CMK (cell line): Measurements from ENCODE around the gene RSPRY1.

ENCODE experiments used
- DNase-seq: peaks from one replicate; pipeline ENCODE4 v3.0.0-alpha.2; 2010; ENCODE audit warnings: low read depth

RSPRY1 gene

GRCh38 chr16:57152096-57153093, 33.7 kb upstream of the RSPRY1 start:
- no peak for DNase-seq

DNA sequence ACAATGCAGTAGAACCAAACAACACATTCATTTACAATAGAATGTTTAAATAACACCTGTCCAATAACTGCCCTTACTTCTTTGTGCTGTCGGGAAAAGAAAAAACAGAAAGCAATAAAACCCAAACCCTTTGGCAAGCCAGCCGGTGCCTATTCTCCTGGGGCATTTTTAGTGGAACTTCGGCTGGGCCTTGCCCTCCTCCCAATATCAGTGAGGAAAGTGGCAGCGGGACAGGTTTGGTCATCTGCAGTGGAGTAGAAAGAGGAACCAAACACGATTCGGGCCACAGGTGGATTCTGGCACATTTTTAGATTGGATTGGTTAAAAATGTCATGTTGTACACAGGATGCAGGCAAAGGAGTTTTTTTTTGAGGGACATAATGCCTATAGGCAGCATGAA, 32.3 kb upstream of the RSPRY1 start:
- no peak for DNase-seq

DNA sequence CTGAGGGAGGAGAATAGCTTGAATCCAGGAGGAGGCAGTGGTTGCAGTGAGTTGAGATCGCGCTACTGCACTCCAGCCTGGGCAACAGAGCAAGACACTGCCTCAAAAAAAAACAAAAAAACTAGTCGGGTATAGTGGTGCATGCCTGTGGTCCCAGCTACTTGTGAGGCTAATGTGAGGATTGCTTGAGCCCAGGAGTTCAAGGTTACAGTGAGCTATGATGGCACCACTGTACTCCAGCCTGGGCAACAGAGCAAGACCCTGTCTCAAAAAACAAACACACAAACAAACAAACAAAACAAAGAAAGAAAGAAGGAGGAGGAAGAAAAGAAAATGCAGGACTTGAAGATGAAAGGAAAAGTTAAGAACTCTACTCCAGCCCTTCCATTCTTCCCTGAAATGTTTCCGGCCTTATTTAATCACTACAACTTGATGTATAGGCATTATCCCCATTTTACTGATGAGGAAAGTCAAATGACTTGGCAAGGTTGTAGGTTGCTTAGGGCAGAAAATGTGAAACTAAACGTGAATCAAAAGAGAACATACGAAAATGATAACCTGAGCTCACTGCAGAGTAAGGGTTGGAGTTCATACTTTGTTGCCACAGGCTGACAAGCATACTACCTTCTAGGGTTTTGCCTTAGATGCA, 30.3 kb upstream of the RSPRY1 start:
- DNase-seq = no peak

GRCh38 chr16:57156351-57156703, 29.8 kb upstream of the RSPRY1 start:
- no peak for DNase-seq

DNA sequence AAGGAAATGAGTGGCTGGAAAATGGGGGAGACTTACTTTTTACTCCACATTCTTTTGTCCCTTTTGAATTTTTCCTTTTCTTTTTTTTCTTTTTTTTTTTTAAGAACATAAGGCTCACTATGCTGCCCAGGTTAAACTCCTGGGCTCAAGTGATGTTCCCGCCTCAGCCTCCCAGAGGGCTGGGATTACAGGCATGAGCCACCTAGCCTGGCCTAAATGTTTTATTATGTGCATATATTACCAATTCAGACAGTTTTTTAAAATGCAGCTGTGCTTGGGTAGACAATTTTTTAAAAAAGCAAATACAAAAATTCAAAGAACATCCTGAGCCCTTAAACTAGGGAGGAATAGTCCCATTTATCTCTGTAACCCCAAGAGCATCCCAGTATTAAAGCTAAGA, 28.6 kb upstream of the RSPRY1 start:
- DNase-seq = no peak

DNA sequence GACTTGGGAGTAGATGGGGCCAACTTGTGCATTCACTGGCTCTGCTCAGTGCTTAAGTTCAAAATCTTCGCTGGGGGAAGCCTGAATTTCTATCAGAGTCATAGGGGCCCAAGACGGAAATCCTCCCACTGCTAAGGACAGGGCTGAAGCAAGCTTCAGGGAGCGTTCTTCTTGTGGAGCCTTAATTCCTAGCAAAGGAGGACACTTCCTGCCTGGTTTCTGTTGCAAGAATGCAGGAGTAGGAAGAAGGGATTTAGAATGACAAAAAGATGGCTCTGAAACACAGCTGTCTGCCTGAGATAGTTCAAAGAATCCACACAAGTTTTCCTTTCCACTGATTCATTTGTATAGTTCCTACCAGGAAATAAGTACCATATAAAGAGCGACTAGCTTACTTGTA, 26.7 kb upstream of the RSPRY1 start:
- no peak for DNase-seq

DNA sequence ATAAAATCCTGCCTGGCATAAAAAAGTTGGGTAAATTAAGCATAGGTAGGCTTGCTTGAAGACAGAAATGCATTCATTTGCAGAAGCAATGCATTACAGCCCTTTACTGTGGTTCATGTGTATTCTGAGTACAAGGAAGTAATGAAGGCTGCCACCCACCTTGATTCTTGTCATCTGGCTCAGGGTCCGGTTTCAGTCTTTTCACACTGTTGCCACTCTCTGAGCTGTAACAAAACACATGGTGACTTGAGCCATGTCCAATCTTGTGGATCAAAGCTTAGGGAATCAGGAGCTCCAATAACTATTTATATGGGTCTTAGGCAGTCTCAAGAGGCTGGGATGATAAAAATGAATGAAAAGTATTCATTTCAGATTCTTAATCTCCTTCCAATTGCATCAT, 22.3 kb upstream of the RSPRY1 start:
- DNase-seq = no peak

- DNase-seq = no peak
These were observed 20.6 kb upstream of the RSPRY1 start for GRCh38 chr16:57165483-57165882.

- DNase-seq = no peak
These were observed 20.2 kb upstream of the RSPRY1 start for GRCh38 chr16:57165938-57166337.

DNA sequence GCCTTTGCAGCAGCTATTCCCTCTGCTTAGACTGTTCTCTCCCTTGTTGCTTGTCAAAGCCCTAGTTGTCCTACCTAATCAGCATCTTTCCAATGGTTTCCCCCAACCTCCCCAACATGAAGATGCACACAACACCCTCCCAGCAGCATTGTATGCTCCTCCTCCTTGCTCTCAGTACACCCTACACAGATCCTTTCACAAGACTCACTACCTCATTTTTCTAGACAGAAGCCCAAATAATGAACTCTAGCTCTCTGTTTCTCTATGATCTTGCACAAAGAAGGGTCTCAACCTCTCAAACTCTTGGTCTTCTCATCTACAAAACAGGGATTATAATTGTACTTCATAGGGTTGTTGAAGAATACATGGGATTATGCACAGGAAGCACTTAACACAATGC, 19.7 kb upstream of the RSPRY1 start:
- DNase-seq = no peak

GRCh38 chr16:57166951-57167350, 19.2 kb upstream of the RSPRY1 start:
- no peak for DNase-seq

- no peak for DNase-seq
These were observed 18.6 kb upstream of the RSPRY1 start for GRCh38 chr16:57167538-57167937.

DNA sequence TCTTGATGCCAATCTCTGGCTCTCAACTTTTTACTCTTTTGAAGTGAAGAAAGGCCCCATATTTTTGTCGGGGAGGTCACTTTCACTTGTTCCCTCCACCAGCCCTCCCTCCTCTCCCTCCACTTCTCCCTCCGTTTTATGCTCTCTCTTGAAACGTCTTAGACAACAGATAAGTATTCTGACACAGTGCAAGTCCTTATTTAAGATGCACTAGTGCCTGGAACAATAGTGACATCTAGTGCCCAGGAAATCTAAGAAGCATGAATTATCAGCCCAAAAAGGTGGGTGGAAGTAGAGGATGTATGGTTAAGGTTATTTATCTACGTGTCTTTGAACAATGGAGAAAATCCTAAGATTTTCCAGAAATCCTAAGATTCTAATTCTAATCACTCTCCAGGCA, 18.2 kb upstream of the RSPRY1 start:
- DNase-seq = no peak

DNA sequence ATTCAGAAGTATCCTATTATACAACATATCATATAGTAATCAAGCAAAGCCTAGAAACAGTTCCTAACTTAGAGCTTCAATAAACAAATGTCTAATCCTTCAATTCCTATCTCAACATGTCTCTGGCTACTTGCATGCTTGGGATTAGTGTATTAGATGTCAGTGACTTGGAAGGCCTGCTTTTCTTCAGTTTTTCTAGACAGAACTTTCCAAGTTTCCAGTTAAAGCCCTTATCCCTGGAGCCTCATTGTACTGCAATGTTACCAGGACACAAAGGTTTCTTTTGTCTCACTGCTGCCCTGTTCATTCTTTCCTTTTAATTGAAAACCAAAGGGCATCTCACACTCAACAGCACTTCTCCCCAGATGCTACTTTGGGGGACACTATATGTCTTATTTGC, 16.8 kb upstream of the RSPRY1 start:
- DNase-seq = no peak

DNA sequence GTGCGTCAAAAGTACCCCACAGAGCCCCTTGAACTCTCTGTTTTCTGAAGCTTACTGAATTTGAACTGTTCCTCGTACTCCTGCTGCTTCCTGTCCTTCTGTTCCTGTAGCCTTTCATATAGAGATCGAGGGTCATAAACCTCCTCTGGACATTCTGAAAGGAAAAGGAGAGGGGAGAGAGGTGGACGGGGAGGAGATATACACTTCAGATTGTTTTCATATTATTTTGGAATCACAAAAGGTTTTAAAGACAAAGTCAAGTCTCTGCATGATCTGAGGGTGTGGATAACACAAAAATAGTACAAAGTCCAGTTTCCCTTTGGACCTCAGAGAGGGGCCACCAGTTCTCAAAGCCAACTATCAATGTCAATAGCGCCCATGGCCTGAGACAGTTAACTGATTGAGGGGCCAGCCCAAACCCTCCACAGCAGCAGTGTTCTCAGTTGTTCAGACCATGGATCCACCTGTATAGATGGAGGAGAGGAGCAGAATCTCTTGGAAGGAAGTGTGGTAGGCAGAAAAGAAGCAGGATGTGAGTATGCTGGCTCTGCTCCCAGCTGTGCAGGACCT, 13.3 kb upstream of the RSPRY1 start:
- no peak for DNase-seq

DNA sequence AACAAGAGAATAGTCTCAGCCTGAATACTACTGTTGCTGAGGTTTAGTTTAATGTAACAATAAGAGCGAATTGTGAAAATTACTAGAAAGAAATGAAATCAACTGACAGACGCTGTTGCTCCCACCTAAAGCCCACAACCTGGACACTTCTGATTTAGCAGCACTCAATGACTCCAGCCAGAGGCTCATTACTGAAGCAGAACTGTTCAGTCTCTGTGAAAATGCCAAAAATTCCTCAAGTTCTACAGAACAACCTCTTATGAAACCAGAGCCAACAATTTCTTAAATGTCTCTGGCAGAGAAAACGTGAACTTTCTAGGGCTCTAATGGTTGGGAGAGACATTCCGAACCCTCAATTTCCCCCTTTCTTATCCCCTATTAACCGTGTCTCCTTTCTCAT, 10.2 kb upstream of the RSPRY1 start:
- DNase-seq = no peak

- no peak for DNase-seq
These were observed 7.9 kb upstream of the RSPRY1 start for GRCh38 chr16:57178196-57178595.

GRCh38 chr16:57178793-57179212, 7.3 kb upstream of the RSPRY1 start:
- no peak for DNase-seq

- DNase-seq = no peak
These were observed 6.8 kb upstream of the RSPRY1 start for GRCh38 chr16:57179215-57179828.

- DNase-seq = no peak
These were observed 2.0 kb upstream of the RSPRY1 start for GRCh38 chr16:57184113-57184512.

- DNase-seq = no peak
These were observed 1.2 kb upstream of the RSPRY1 start for GRCh38 chr16:57184887-57185445.

GRCh38 chr16:57185446-57185944, 634 bp upstream of the RSPRY1 start:
- DNase-seq = no peak
